ENCODE measurements around the gene FAM13A. TPM values are rescaled to one million over a fixed set of nuclear protein-coding genes. Genes with fewer than 3 reads are reported as not detected.

FAM13A gene
- total RNA-seq, 4 donors from 2014 or later: 72.3 to 105 (median 90.0) TPM

DNA sequence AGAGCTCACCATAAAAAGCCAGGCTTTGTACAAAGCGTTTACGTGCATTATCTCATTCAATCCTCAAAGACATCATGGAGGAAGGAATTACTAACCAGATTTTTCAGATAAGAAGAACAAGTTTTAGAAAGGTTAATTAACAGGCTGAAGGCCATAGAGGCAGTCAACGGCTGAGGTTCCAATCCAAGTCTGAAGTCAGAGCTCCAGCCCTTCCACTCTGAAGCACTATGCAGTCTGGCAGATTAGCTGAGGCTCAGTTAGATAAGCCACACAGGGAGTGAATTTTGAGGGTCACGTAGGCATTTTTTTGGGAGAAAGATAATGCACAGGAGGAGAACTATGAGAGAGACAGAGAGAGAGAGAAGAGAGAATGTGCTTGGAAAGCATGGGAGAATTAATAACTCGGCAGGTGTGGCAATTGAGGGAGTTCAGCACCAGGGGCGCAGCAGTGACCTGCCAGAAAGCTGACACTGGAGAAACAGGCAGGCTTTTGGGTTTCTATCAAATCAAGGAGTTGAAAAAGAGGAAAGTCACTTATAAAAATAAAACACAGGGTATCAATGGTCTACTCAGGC, 242.9 kb downstream of the FAM13A start:
- Histone ChIP-seq H3K9me3 (no peaks in the 10 kb centered on the region), H3K4me1 (peaks cover 0 to 34% (median 0%) of the 10 kb centered on the region in 4 donors), H3K27me3 (no peaks in the 10 kb centered on the region), H3K27ac (no peak overlapping the region), H3K4me3 (no peak overlapping the region), H3K36me3 (no peaks in the 10 kb centered on the region)
- TF ChIP-seq POLR2A (IDR thresholded peaks at IDR 0.05): no peak
- TF ChIP-seq, protein P1, sequence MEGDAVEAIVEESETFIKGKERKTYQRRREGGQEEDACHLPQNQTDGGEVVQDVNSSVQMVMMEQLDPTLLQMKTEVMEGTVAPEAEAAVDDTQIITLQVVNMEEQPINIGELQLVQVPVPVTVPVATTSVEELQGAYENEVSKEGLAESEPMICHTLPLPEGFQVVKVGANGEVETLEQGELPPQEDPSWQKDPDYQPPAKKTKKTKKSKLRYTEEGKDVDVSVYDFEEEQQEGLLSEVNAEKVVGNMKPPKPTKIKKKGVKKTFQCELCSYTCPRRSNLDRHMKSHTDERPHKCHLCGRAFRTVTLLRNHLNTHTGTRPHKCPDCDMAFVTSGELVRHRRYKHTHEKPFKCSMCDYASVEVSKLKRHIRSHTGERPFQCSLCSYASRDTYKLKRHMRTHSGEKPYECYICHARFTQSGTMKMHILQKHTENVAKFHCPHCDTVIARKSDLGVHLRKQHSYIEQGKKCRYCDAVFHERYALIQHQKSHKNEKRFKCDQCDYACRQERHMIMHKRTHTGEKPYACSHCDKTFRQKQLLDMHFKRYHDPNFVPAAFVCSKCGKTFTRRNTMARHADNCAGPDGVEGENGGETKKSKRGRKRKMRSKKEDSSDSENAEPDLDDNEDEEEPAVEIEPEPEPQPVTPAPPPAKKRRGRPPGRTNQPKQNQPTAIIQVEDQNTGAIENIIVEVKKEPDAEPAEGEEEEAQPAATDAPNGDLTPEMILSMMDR (IDR thresholded peaks at IDR 0.05): peak in 3 of 6 experiments; percentile 10 to 33 (median 12)
- DNase-seq: no peak

DNA sequence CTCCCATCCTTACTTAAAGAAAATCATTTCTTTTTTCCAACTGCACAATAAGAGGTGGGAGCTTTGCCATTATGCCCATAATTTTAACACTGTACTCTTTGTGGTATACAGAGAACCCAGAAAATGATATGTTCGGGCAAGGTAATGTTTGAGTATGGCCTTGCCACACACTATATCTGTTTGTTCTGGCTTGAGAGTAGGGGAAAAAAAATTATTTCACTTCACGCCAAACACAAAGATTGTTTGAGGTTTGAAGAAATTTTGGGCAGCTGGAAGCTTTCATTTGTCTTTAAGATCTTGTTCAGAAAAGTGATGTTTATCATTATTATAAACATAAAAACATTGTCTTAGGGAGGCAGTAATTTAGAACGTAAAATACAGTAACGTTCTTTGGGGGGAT, 244.0 kb downstream of the FAM13A start:
- no peak for TF ChIP-seq POLR2A (IDR thresholded peaks at IDR 0.05)
- Histone ChIP-seq H3K27me3 (no peaks in the 10 kb centered on the region), H3K36me3 (no peaks in the 10 kb centered on the region), H3K4me1 (peaks cover 0 to 29% (median 0%) of the 10 kb centered on the region in 4 donors), H3K9me3 (no peaks in the 10 kb centered on the region), H3K27ac (no peak overlapping the region), H3K4me3 (no peak overlapping the region)
- no peak for DNase-seq

DNA sequence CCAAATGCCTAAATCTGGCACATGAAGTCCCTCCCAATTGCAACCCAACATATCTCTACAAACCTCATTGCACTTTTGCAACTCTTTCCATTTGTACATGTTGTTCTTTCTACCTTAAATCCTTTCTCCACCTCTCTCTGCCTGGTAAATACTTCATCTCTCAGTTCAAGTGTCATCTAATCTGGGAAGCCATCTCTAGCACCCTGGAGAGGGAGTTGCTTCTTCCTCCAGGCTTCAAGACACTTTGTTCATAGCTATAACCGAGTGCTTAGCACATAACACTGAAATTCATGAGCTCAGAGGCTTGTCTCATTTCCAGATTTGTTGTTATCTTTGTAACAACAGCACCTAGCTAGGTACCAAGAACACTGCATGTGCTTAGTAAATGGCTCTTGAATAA, 244.6 kb downstream of the FAM13A start:
- TF ChIP-seq, protein P1 (IDR thresholded peaks at IDR 0.05): no peak
- no peak for TF ChIP-seq POLR2A (IDR thresholded peaks at IDR 0.05)
- peaks cover 0 to 32% (median 0%) of the 10 kb centered on the region in 4 donors for H3K4me1 ChIP-seq
- H3K36me3 ChIP-seq: no peaks in the 10 kb centered on the region
- H3K27ac ChIP-seq: no peak overlapping the region
- H3K4me3 ChIP-seq: no peak overlapping the region
- H3K27me3 ChIP-seq: no peaks in the 10 kb centered on the region
- DNase-seq: no peak
- H3K9me3 ChIP-seq: no peaks in the 10 kb centered on the region

GRCh38 chr4:88811904-88812303, 245.1 kb downstream of the FAM13A start:
- peaks cover 0 to 37% (median 0%) of the 10 kb centered on the region in 4 donors for H3K4me1 ChIP-seq
- H3K4me3 ChIP-seq: no peak overlapping the region
- H3K36me3 ChIP-seq: no peaks in the 10 kb centered on the region
- no peak for DNase-seq
- TF ChIP-seq, protein P1 (IDR thresholded peaks at IDR 0.05): no peak
- TF ChIP-seq POLR2A (IDR thresholded peaks at IDR 0.05): no peak
- no peak overlapping the region for H3K27ac ChIP-seq
- no peaks in the 10 kb centered on the region for H3K27me3 ChIP-seq
- H3K9me3 ChIP-seq: no peaks in the 10 kb centered on the region

DNA sequence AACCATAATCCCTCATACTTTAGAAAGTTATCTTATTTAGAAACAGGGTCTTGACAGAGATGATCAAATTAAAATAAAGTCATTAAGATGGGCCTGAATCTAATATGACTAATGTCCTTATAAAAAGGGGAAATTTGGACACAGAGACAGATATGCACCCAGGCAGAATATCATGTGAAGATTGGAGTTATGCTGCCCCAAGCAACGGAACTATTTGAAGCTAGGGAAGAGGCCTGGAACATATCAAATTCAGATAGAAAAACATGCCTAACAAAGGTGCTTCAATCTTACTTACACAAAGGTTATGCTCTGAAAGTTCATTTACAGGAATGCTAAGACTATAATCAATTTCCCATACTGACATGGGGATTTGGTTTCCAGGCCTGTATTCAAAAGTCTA, 246.7 kb downstream of the FAM13A start:
- Histone ChIP-seq H3K36me3 (no peaks in the 10 kb centered on the region), H3K27me3 (no peaks in the 10 kb centered on the region), H3K4me3 (no peak overlapping the region), H3K4me1 (peaks cover 0 to 38% (median 0%) of the 10 kb centered on the region in 4 donors), H3K27ac (peak overlapping the region in 1 of 4 donors; percentile 47), H3K9me3 (no peaks in the 10 kb centered on the region)
- DNase-seq: no peak
- TF ChIP-seq, protein P1 (IDR thresholded peaks at IDR 0.05): no peak
- TF ChIP-seq POLR2A (IDR thresholded peaks at IDR 0.05): no peak

GRCh38 chr4:88809576-88810219, 247.3 kb downstream of the FAM13A start:
- Histone ChIP-seq H3K27me3 (no peaks in the 10 kb centered on the region), H3K4me3 (no peak overlapping the region), H3K27ac (peak overlapping the region in 1 of 4 donors; percentile 47), H3K4me1 (peaks cover 0 to 38% (median 0%) of the 10 kb centered on the region in 4 donors), H3K36me3 (no peaks in the 10 kb centered on the region), H3K9me3 (no peaks in the 10 kb centered on the region)
- DNase-seq: no peak
- TF ChIP-seq POLR2A (IDR thresholded peaks at IDR 0.05): no peak
- TF ChIP-seq, protein P1 (IDR thresholded peaks at IDR 0.05): no peak
